SK-N-MC (cell line): ENCODE measurements around the gene DNAJA4.
"Not testable (repeated sequence)": the region's sequence is repeated elsewhere in the genome, so short reads cannot be mapped to it uniquely, and the experiment has no call there.

ENCODE experiments used
- DNase-seq: peaks from one replicate; pipeline ENCODE4 v3.0.0-alpha.2; 2011; ENCODE audit warnings: low read depth, low spot score
- H3K27ac ChIP-seq: fragments of 200-600 bp; sonication (generic); 2 replicates; pipeline ENCODE4 v1.5.1; 2016; ENCODE audit warnings: mixed run types
- H3K36me3 ChIP-seq: fragments of 200-600 bp; sonication (generic); 2 replicates; pipeline ENCODE4 v1.6.1; 2017; ENCODE audit warnings: antibody characterized with exemption, low read length, mixed read lengths; ENCODE audit not compliant: insufficient read depth
- H3K4me3 ChIP-seq: fragments of 200-600 bp; sonication (generic); 2 replicates; pipeline ENCODE4 v1.5.1; 2016
- H3K9ac ChIP-seq: fragments of 200-600 bp; sonication (generic); 2 replicates; pipeline ENCODE4 v1.8.0; 2017; ENCODE audit warnings: mixed run types, mixed read lengths; ENCODE audit not compliant: insufficient read length
- H3K9me3 ChIP-seq: fragments of 200-600 bp; sonication (generic); 2 replicates; pipeline ENCODE4 v1.6.1; 2017; ENCODE audit warnings: low read depth, mild to moderate bottlenecking, antibody characterized with exemption, low read length, moderate library complexity, mixed read lengths
- EZH2 ChIP-seq: fragments of 200-600 bp; sonication (generic); IDR thresholded peaks from one replicate; pipeline ENCODE4 v1.6.1; 2017; ENCODE audit warnings: antibody characterized with exemption
- FOXP2 ChIP-seq: optimal IDR thresholded peaks from 2 replicates; pipeline ENCODE3; 2011; ENCODE audit warnings: mild to moderate bottlenecking, moderate library complexity; ENCODE audit not compliant: insufficient read depth; ENCODE audit errors: extremely low read length, control extremely low read depth
- POLR2AphosphoS5 ChIP-seq: IDR thresholded peaks from 2 replicates; pipeline ENCODE4 v1.6.1; 2012; ENCODE audit warnings: mild to moderate bottlenecking, low read depth, low read length, borderline replicate concordance

The DNAJA4 gene

GRCh38 chr15:78241017-78241416 lies 23.3 kb upstream of the DNAJA4 start:
- no peak overlapping the region for H3K4me3 ChIP-seq
- TF ChIP-seq POLR2AphosphoS5 = no peak
- TF ChIP-seq EZH2 = no peak
- no peak for TF ChIP-seq FOXP2
- no peak overlapping the region for H3K9ac ChIP-seq
- H3K9me3 ChIP-seq = no peaks in the 10 kb centered on the region
- H3K27ac ChIP-seq = no peak overlapping the region
- DNase-seq = no peak
- no peaks in the 10 kb centered on the region for H3K36me3 ChIP-seq

- TF ChIP-seq POLR2AphosphoS5 (no peak), EZH2 (no peak), FOXP2 (no peak)
- H3K9me3 ChIP-seq = no peaks in the 10 kb centered on the region
- H3K36me3 ChIP-seq = no peaks in the 10 kb centered on the region
- no peak overlapping the region for H3K4me3 ChIP-seq
- H3K9ac ChIP-seq = no peak overlapping the region
- DNase-seq = no peak
- no peak overlapping the region for H3K27ac ChIP-seq
Measured at GRCh38 chr15:78242128-78242527, 22.2 kb upstream of the DNAJA4 start.

- no peak for TF ChIP-seq POLR2AphosphoS5
- TF ChIP-seq FOXP2 = no peak
- TF ChIP-seq EZH2 = no peak
- Histone ChIP-seq H3K27ac (no peak overlapping the region), H3K9ac (no peak overlapping the region), H3K4me3 (no peak overlapping the region), H3K36me3 (no peaks in the 10 kb centered on the region), H3K9me3 (no peaks in the 10 kb centered on the region)
- no peak for DNase-seq
Measured at GRCh38 chr15:78243058-78243457, 21.3 kb upstream of the DNAJA4 start.

- H3K9ac ChIP-seq = no peak overlapping the region
- H3K4me3 ChIP-seq = no peak overlapping the region
- TF ChIP-seq POLR2AphosphoS5 = no peak
- no peak for TF ChIP-seq FOXP2
- TF ChIP-seq EZH2 = no peak
- H3K27ac ChIP-seq = no peak overlapping the region
- no peaks in the 10 kb centered on the region for H3K9me3 ChIP-seq
- no peaks in the 10 kb centered on the region for H3K36me3 ChIP-seq
- no peak for DNase-seq
Measured at GRCh38 chr15:78243491-78243941, 20.8 kb upstream of the DNAJA4 start.

DNA sequence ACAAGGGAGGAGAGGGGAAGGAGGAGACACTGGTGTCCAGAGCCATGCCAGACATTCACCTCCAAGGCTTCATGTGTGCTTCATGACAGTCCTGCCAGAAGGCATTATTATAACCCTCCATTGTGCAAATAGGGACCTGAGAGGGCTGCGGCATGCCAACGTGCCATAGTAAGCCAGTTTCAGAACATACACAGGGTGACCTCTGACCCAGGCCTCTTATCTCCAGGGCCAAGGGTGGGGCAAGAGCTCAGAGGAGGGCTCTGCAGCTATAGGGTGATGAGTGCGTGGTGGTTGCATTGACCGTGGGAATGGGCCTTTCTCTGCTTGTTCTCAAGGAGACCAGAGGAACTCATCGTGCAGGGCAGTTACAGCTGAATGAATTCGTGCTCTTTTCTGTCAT lies 20.3 kb upstream of the DNAJA4 start:
- Histone ChIP-seq H3K27ac (no peak overlapping the region), H3K9ac (no peak overlapping the region), H3K4me3 (no peak overlapping the region), H3K9me3 (no peaks in the 10 kb centered on the region), H3K36me3 (no peaks in the 10 kb centered on the region)
- no peak for DNase-seq
- TF ChIP-seq FOXP2 (no peak), EZH2 (no peak), POLR2AphosphoS5 (no peak)

GRCh38 chr15:78244893-78245292 lies 19.5 kb upstream of the DNAJA4 start:
- H3K9ac ChIP-seq = no peak overlapping the region
- no peaks in the 10 kb centered on the region for H3K36me3 ChIP-seq
- H3K4me3 ChIP-seq = no peak overlapping the region
- TF ChIP-seq POLR2AphosphoS5 = no peak
- TF ChIP-seq FOXP2 = no peak
- no peak for TF ChIP-seq EZH2
- no peaks in the 10 kb centered on the region for H3K9me3 ChIP-seq
- no peak for DNase-seq
- H3K27ac ChIP-seq = no peak overlapping the region

- H3K27ac ChIP-seq, DNase-seq, H3K4me3 ChIP-seq, H3K36me3 ChIP-seq, H3K9me3 ChIP-seq, H3K9ac ChIP-seq: not testable (repeated sequence)
Measured at GRCh38 chr15:78245392-78245791, 19.0 kb upstream of the DNAJA4 start.

GRCh38 chr15:78245976-78246620 lies 18.3 kb upstream of the DNAJA4 start:
- H3K36me3 ChIP-seq, H3K27ac ChIP-seq, DNase-seq, H3K9ac ChIP-seq, H3K9me3 ChIP-seq, H3K4me3 ChIP-seq: not testable (repeated sequence)

GRCh38 chr15:78247911-78248310 lies 16.5 kb upstream of the DNAJA4 start:
- Histone ChIP-seq H3K4me3 (no peak overlapping the region), H3K27ac (no peak overlapping the region), H3K9me3 (no peaks in the 10 kb centered on the region), H3K9ac (no peak overlapping the region), H3K36me3 (no peaks in the 10 kb centered on the region)
- no peak for DNase-seq
- no peak for TF ChIP-seq FOXP2
- TF ChIP-seq EZH2 = no peak
- no peak for TF ChIP-seq POLR2AphosphoS5

GRCh38 chr15:78249131-78249530 lies 15.2 kb upstream of the DNAJA4 start:
- no peak overlapping the region for H3K27ac ChIP-seq
- no peak overlapping the region for H3K9ac ChIP-seq
- DNase-seq = no peak
- H3K36me3 ChIP-seq = no peaks in the 10 kb centered on the region
- H3K4me3 ChIP-seq = no peak overlapping the region
- no peaks in the 10 kb centered on the region for H3K9me3 ChIP-seq
- TF ChIP-seq EZH2 (no peak), FOXP2 (no peak), POLR2AphosphoS5 (no peak)
